GM18909 (cell line): ENCODE measurements around the gene LRRC56.
"Not testable (repeated sequence)": the region's sequence is repeated elsewhere in the genome, so short reads cannot be mapped to it uniquely, and the experiment has no call there.

ENCODE experiments used
- ATAC-seq: cut with Tn5 transposase; IDR thresholded peaks from one replicate; pipeline ENCODE4 v1.9.1; 2021; ENCODE audit warnings: mild to moderate bottlenecking; ENCODE audit not compliant: unreplicated experiment, poor library complexity

LRRC56 gene

GRCh38 chr11:501001-501682 lies 36.2 kb upstream of the LRRC56 start:
- ATAC-seq = no peak

- ATAC-seq = no peak
These were observed 35.5 kb upstream of the LRRC56 start for GRCh38 chr11:501683-502287.

- no peak for ATAC-seq
These were observed 34.8 kb upstream of the LRRC56 start for GRCh38 chr11:502288-503178.

- no peak for ATAC-seq
These were observed 33.9 kb upstream of the LRRC56 start for GRCh38 chr11:503179-503981.

GRCh38 chr11:504053-504993 lies 33.0 kb upstream of the LRRC56 start:
- no peak for ATAC-seq

- no peak for ATAC-seq
These were observed 32.4 kb upstream of the LRRC56 start for GRCh38 chr11:504994-505344.

GRCh38 chr11:506238-506994 lies 30.9 kb upstream of the LRRC56 start:
- ATAC-seq = peak; percentile 76

- peak; percentile 50 for ATAC-seq
These were observed 30.2 kb upstream of the LRRC56 start, which contains the start of gene RNH1 for GRCh38 chr11:506995-507726. Gene RNH1, minus strand, starts transcription at chr11:507242. Its CDS starts 5,080 bp downstream, at chr11:502162.

GRCh38 chr11:507727-508515 lies 29.4 kb upstream of the LRRC56 start:
- ATAC-seq = no peak

GRCh38 chr11:508956-509355 lies 28.4 kb upstream of the LRRC56 start:
- ATAC-seq = no peak

GRCh38 chr11:512761-513595 lies 24.3 kb upstream of the LRRC56 start:
- no peak for ATAC-seq

GRCh38 chr11:514606-515005 lies 22.7 kb upstream of the LRRC56 start:
- no peak for ATAC-seq

GRCh38 chr11:515131-515530 lies 22.2 kb upstream of the LRRC56 start:
- no peak for ATAC-seq

- no peak for ATAC-seq
These were observed 20.9 kb upstream of the LRRC56 start for GRCh38 chr11:516400-516799.

GRCh38 chr11:516918-517685 lies 20.2 kb upstream of the LRRC56 start:
- ATAC-seq = not testable (repeated sequence)
